Measurements from ENCODE around the gene ARMH2. TPM values are rescaled to one million over a fixed set of nuclear protein-coding genes. Genes with fewer than 3 reads are reported as not detected.

The ARMH2 gene
- total and polyA plus RNA-seq, 2 experiments from 2014 or later: not detected

GRCh38 chr6:24838081-24838480 is 39.4 kb upstream of the ARMH2 start:
- Histone ChIP-seq H3F3A (replicated peaks; ENCODE audit: low read depth) (no peaks in the 10 kb centered on the region), H3K27me3 (ENCODE audit: insufficient read depth) (no peaks in the 10 kb centered on the region), H3K9me2 (ENCODE audit: insufficient read depth) (peaks cover 6% of the 10 kb centered on the region; the same call in 1 of the 2 replicates), H3K4me1 (ENCODE audit: insufficient read depth) (no peaks in the 10 kb centered on the region), H3K4me2 (no peak overlapping the region), H3K79me2 (replicated peaks; ENCODE audit: insufficient read depth) (no peaks in the 10 kb centered on the region), H3K36me3 (ENCODE audit: insufficient read depth) (0 out of 2 replicates have a peak, but pooled peaks cover 5% of the 10 kb centered on the region), H2AFZ (no peak overlapping the region), H3K27ac (ENCODE audit: low read depth) (no peak overlapping the region), H4K20me1 (replicated peaks; ENCODE audit: insufficient read depth) (no peaks in the 10 kb centered on the region), H3K4me3 (no peak overlapping the region)
- Mint-ChIP-seq H3K27me3 (ENCODE audit: insufficient read depth, low read depth, poor library complexity) (no peaks in the 10 kb centered on the region), H3K27ac (no peak overlapping the region), H3K4me3 (no peak overlapping the region), H3K9me3 (no peaks in the 10 kb centered on the region), H3K4me1 (no peaks in the 10 kb centered on the region; the same call in 1 of the 3 replicates), H3K36me3 (ENCODE audit: low read depth) (peaks cover 18% of the 10 kb centered on the region)
- TF ChIP-seq, protein P1, sequence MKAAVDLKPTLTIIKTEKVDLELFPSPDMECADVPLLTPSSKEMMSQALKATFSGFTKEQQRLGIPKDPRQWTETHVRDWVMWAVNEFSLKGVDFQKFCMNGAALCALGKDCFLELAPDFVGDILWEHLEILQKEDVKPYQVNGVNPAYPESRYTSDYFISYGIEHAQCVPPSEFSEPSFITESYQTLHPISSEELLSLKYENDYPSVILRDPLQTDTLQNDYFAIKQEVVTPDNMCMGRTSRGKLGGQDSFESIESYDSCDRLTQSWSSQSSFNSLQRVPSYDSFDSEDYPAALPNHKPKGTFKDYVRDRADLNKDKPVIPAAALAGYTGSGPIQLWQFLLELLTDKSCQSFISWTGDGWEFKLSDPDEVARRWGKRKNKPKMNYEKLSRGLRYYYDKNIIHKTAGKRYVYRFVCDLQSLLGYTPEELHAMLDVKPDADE (IDR thresholded peaks at IDR 0.05): no peak
- TF ChIP-seq, protein P2, sequence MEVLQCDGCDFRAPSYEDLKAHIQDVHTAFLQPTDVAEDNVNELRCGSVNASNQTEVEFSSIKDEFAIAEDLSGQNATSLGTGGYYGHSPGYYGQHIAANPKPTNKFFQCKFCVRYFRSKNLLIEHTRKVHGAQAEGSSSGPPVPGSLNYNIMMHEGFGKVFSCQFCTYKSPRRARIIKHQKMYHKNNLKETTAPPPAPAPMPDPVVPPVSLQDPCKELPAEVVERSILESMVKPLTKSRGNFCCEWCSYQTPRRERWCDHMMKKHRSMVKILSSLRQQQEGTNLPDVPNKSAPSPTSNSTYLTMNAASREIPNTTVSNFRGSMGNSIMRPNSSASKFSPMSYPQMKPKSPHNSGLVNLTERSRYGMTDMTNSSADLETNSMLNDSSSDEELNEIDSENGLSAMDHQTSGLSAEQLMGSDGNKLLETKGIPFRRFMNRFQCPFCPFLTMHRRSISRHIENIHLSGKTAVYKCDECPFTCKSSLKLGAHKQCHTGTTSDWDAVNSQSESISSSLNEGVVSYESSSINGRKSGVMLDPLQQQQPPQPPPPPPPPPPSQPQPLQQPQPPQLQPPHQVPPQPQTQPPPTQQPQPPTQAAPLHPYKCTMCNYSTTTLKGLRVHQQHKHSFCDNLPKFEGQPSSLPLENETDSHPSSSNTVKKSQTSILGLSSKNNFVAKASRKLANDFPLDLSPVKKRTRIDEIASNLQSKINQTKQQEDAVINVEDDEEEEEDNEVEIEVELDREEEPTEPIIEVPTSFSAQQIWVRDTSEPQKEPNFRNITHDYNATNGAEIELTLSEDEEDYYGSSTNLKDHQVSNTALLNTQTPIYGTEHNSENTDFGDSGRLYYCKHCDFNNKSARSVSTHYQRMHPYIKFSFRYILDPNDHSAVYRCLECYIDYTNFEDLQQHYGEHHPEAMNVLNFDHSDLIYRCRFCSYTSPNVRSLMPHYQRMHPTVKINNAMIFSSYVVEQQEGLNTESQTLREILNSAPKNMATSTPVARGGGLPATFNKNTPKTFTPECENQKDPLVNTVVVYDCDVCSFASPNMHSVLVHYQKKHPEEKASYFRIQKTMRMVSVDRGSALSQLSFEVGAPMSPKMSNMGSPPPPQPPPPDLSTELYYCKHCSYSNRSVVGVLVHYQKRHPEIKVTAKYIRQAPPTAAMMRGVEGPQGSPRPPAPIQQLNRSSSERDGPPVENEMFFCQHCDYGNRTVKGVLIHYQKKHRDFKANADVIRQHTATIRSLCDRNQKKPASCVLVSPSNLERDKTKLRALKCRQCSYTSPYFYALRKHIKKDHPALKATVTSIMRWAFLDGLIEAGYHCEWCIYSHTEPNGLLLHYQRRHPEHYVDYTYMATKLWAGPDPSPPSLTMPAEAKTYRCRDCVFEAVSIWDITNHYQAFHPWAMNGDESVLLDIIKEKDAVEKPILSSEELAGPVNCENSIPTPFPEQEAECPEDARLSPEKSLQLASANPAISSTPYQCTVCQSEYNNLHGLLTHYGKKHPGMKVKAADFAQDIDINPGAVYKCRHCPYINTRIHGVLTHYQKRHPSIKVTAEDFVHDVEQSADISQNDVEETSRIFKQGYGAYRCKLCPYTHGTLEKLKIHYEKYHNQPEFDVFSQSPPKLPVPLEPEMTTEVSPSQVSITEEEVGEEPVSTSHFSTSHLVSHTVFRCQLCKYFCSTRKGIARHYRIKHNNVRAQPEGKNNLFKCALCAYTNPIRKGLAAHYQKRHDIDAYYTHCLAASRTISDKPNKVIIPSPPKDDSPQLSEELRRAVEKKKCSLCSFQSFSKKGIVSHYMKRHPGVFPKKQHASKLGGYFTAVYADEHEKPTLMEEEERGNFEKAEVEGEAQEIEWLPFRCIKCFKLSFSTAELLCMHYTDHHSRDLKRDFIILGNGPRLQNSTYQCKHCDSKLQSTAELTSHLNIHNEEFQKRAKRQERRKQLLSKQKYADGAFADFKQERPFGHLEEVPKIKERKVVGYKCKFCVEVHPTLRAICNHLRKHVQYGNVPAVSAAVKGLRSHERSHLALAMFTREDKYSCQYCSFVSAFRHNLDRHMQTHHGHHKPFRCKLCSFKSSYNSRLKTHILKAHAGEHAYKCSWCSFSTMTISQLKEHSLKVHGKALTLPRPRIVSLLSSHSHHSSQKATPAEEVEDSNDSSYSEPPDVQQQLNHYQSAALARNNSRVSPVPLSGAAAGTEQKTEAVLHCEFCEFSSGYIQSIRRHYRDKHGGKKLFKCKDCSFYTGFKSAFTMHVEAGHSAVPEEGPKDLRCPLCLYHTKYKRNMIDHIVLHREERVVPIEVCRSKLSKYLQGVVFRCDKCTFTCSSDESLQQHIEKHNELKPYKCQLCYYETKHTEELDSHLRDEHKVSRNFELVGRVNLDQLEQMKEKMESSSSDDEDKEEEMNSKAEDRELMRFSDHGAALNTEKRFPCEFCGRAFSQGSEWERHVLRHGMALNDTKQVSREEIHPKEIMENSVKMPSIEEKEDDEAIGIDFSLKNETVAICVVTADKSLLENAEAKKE (CRISPR knock-in tag; IDR thresholded peaks at IDR 0.05): no peak
- TF ChIP-seq CTCF (conservative IDR thresholded peaks at IDR 0.05; ENCODE audit: low read depth in 2 of 2) (no peak), STAT1 (IDR thresholded peaks at IDR 0.05; ENCODE audit: unreplicated experiment) (no peak), JUNB (IDR thresholded peaks at IDR 0.05; ENCODE audit: unreplicated experiment) (no peak), POLR2AphosphoS5 (IDR thresholded peaks at IDR 0.05; ENCODE audit: low read depth) (no peak), EZH2phosphoT487 (IDR thresholded peaks at IDR 0.05; ENCODE audit: unreplicated experiment) (no peak), ZNF114 (CRISPR knock-in tag; IDR thresholded peaks at IDR 0.05) (no peak), NANOG (IDR thresholded peaks at IDR 0.05; ENCODE audit: borderline replicate concordance) (no peak), EZH2 (IDR thresholded peaks at IDR 0.05; ENCODE audit: low read depth, unreplicated experiment) (no peak), ZNF331 (CRISPR knock-in tag; IDR thresholded peaks at IDR 0.05; ENCODE audit: low read depth) (no peak), CREB1 (CRISPR knock-in tag; IDR thresholded peaks at IDR 0.05; ENCODE audit: low read depth) (no peak)
- TF ChIP-seq, protein P3, sequence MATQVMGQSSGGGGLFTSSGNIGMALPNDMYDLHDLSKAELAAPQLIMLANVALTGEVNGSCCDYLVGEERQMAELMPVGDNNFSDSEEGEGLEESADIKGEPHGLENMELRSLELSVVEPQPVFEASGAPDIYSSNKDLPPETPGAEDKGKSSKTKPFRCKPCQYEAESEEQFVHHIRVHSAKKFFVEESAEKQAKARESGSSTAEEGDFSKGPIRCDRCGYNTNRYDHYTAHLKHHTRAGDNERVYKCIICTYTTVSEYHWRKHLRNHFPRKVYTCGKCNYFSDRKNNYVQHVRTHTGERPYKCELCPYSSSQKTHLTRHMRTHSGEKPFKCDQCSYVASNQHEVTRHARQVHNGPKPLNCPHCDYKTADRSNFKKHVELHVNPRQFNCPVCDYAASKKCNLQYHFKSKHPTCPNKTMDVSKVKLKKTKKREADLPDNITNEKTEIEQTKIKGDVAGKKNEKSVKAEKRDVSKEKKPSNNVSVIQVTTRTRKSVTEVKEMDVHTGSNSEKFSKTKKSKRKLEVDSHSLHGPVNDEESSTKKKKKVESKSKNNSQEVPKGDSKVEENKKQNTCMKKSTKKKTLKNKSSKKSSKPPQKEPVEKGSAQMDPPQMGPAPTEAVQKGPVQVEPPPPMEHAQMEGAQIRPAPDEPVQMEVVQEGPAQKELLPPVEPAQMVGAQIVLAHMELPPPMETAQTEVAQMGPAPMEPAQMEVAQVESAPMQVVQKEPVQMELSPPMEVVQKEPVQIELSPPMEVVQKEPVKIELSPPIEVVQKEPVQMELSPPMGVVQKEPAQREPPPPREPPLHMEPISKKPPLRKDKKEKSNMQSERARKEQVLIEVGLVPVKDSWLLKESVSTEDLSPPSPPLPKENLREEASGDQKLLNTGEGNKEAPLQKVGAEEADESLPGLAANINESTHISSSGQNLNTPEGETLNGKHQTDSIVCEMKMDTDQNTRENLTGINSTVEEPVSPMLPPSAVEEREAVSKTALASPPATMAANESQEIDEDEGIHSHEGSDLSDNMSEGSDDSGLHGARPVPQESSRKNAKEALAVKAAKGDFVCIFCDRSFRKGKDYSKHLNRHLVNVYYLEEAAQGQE (IDR thresholded peaks at IDR 0.05; ENCODE audit: unreplicated experiment): no peak
- DNase-seq (ENCODE audit: low spot score): no peak
- ATAC-seq: no peak

Measured in GM23338 (cell line).